Medulla oblongata (tissue), 1 donor: Measurements from ENCODE around the gene KASH5.
A peak's percentile ranks its signal among the peaks of the same experiment; 100 is the strongest.
"Not testable (repeated sequence)": the region's sequence is repeated elsewhere in the genome, so short reads cannot be mapped to it uniquely, and the experiment has no call there.

ENCODE experiments used
- DNase-seq: peaks from one replicate; pipeline ENCODE4 v3.0.0-alpha.2; 2015; ENCODE audit errors: extremely low spot score

KASH5 gene

GRCh38 chr19:49362048-49362928 lies 25.8 kb upstream of the KASH5 start, which contains the start of gene TEAD2:
Gene TEAD2 (minus strand): TSS chr19:49362416. CDS start chr19:49360075, 2,341 bp downstream.
- peak; percentile 10 for DNase-seq

GRCh38 chr19:49362929-49363267 lies 25.2 kb upstream of the KASH5 start:
- peak; percentile 10 for DNase-seq

GRCh38 chr19:49363268-49364082 lies 24.6 kb upstream of the KASH5 start, which contains the start of gene DKKL1:
Gene DKKL1 (plus strand): TSS chr19:49363877. CDS start chr19:49363999, 122 bp downstream.
- peak; percentile 73 for DNase-seq

GRCh38 chr19:49364083-49364737 lies 23.8 kb upstream of the KASH5 start:
- DNase-seq, result no peak

- no peak for DNase-seq
Measured at GRCh38 chr19:49366110-49366509, 21.9 kb upstream of the KASH5 start.

GRCh38 chr19:49368711-49369358 lies 19.2 kb upstream of the KASH5 start:
- DNase-seq, result no peak

GRCh38 chr19:49371184-49371583 lies 16.9 kb upstream of the KASH5 start:
- DNase-seq, result no peak

GRCh38 chr19:49373174-49373573 lies 14.9 kb upstream of the KASH5 start:
- not testable (repeated sequence) for DNase-seq

GRCh38 chr19:49374665-49375434 lies 13.2 kb upstream of the KASH5 start:
- DNase-seq, result no peak

- DNase-seq, result no peak
Measured at GRCh38 chr19:49378512-49378911, 9.5 kb upstream of the KASH5 start.

GRCh38 chr19:49380391-49380790 lies 7.7 kb upstream of the KASH5 start:
- DNase-seq, result no peak

GRCh38 chr19:49382639-49383038 lies 5.4 kb upstream of the KASH5 start:
- DNase-seq, result no peak

GRCh38 chr19:49383599-49383998 lies 4.5 kb upstream of the KASH5 start:
- DNase-seq, result no peak

GRCh38 chr19:49389406-49389805 lies 1.4 kb downstream of the KASH5 start:
- no peak for DNase-seq

- no peak for DNase-seq
Measured at GRCh38 chr19:49390131-49390928, 2.3 kb downstream of the KASH5 start.

GRCh38 chr19:49390929-49391359 lies 2.9 kb downstream of the KASH5 start:
- no peak for DNase-seq

- DNase-seq, result peak; percentile 78
Measured at GRCh38 chr19:49391581-49392399, 3.7 kb downstream of the KASH5 start.

GRCh38 chr19:49393881-49394280 lies 5.8 kb downstream of the KASH5 start:
- no peak for DNase-seq
